ENCODE measurements around the gene TMEM132D.

Gene TMEM132D

GRCh38 chr12:129152351-129153104 lies 751.3 kb downstream of the TMEM132D start:
- no peak for DNase-seq

GRCh38 chr12:129150721-129151120 lies 753.1 kb downstream of the TMEM132D start:
- no peak for DNase-seq

- DNase-seq: no peak
Observed at GRCh38 chr12:129145381-129145780, 758.4 kb downstream of the TMEM132D start.

- no peak for DNase-seq
Observed at GRCh38 chr12:129138776-129139175, 765.0 kb downstream of the TMEM132D start.

GRCh38 chr12:129136694-129137325 lies 767.0 kb downstream of the TMEM132D start:
- DNase-seq: no peak

GRCh38 chr12:129127771-129128170 lies 776.1 kb downstream of the TMEM132D start:
- DNase-seq: no peak

GRCh38 chr12:129127211-129127610 lies 776.6 kb downstream of the TMEM132D start:
- no peak for DNase-seq

- no peak for DNase-seq
Observed at GRCh38 chr12:129119537-129119936, 784.3 kb downstream of the TMEM132D start.

GRCh38 chr12:129115558-129115957 lies 788.3 kb downstream of the TMEM132D start:
- DNase-seq: no peak

GRCh38 chr12:129110575-129110974 lies 793.2 kb downstream of the TMEM132D start:
- DNase-seq: no peak

GRCh38 chr12:129109174-129110001 lies 794.4 kb downstream of the TMEM132D start:
- DNase-seq: no peak

- no peak for DNase-seq
Observed at GRCh38 chr12:129106772-129107171, 797.1 kb downstream of the TMEM132D start.

- DNase-seq: no peak
Observed at GRCh38 chr12:129103231-129103630, 800.6 kb downstream of the TMEM132D start.

- DNase-seq: no peak
Observed at GRCh38 chr12:129102233-129102632, 801.6 kb downstream of the TMEM132D start.

- DNase-seq: no peak
Observed at GRCh38 chr12:129101816-129102215, 802.0 kb downstream of the TMEM132D start.

GRCh38 chr12:129101404-129101803 lies 802.4 kb downstream of the TMEM132D start:
- DNase-seq: no peak

GRCh38 chr12:129097451-129097850 lies 806.4 kb downstream of the TMEM132D start:
- no peak for DNase-seq

- no peak for DNase-seq
Observed at GRCh38 chr12:129096968-129097367, 806.9 kb downstream of the TMEM132D start.

- DNase-seq: no peak
Observed at GRCh38 chr12:129096184-129096583, 807.6 kb downstream of the TMEM132D start.

GRCh38 chr12:129089576-129089975 lies 814.2 kb downstream of the TMEM132D start:
- no peak for DNase-seq

- DNase-seq: no peak
Observed at GRCh38 chr12:129084875-129085826, 818.7 kb downstream of the TMEM132D start.

GRCh38 chr12:129083121-129083840 lies 820.5 kb downstream of the TMEM132D start:
- no peak for DNase-seq
